SK-N-SH (cell line): ENCODE results near the gene PTPN9. TPM values are rescaled to one million over a fixed set of nuclear protein-coding genes. Genes with fewer than 3 reads are reported as not detected.

Source experiments
- CTCF ChIA-PET: fragments of 300-600, 350-600 bp; formaldehyde crosslinking; extraction: SDS; loops from one replicate; lab custom pipeline; 2021; lab: Yijun Ruan, JAX
- POLR2A ChIA-PET: fragments of 350-600 bp; sonication (Branson Sonifier 250); formaldehyde crosslinking; extraction: SDS; loops from one replicate; lab custom pipeline; 2020; ENCODE audit warnings: antibody characterized with exemption, inconsistent platforms; lab: Yijun Ruan, JAX
- DNase-seq: peaks from one replicate; pipeline ENCODE4 v3.0.0; 2012
- H2AFZ ChIP-seq: fragments of 200-600 bp; sonication (generic); 2 replicates; pipeline ENCODE4 v1.8.1; 2016; ENCODE audit warnings: antibody characterized with exemption, mild to moderate bottlenecking, low read depth
- H3F3A ChIP-seq: fragments of 200-600 bp; sonication (generic); replicated peaks from 2 replicates; pipeline ENCODE3; 2016; ENCODE audit warnings: antibody characterized with exemption, mild to moderate bottlenecking; ENCODE audit not compliant: insufficient read depth
- H3K27ac ChIP-seq, 2 experiments: fragments of 200-500 bp in 1 of 2; fragments of 200-600 bp in 1 of 2; sonication (Bioruptor generic) in 1 of 2; sonication (generic), shearing (Covaris generic) in 1 of 2; 2 replicates each; pipeline versions ENCODE4 v1.5.1 to v1.6.1; 2014 to 2016; ENCODE audit warnings: low read depth in 2 of 2, inconsistent platforms in 1 of 2, low read length in 1 of 2, mild to moderate bottlenecking in 1 of 2, mixed read lengths in 1 of 2
- H3K27me3 ChIP-seq: fragments of 200-600 bp; sonication (generic), shearing (Covaris generic); 2 replicates; pipeline ENCODE4 v1.6.1; 2016; ENCODE audit warnings: mixed run types; ENCODE audit not compliant: insufficient read depth
- H3K36me3 ChIP-seq, 2 experiments: fragments of 200-500 bp in 1 of 2; fragments of 200-600 bp in 1 of 2; sonication (Bioruptor generic) in 1 of 2; sonication (generic) in 1 of 2; replicated peaks in 1 of 2; 2 replicates each; pipeline versions ENCODE3 to v1.5.1; 2014 to 2016; ENCODE audit warnings: low read length in 1 of 2, mild to moderate bottlenecking in 1 of 2; ENCODE audit not compliant: insufficient read depth in 2 of 2, control insufficient read depth in 1 of 2
- H3K4me1 ChIP-seq, 2 experiments: fragments of 200-500 bp in 1 of 2; fragments of 200-600 bp in 1 of 2; sonication (Bioruptor generic) in 1 of 2; sonication (generic), shearing (Covaris generic) in 1 of 2; 2 replicates each; pipeline versions ENCODE4 v1.5.1 to v1.6.1; 2014 to 2016; ENCODE audit warnings: low read depth in 1 of 2, low read length in 1 of 2, mixed run types in 1 of 2; ENCODE audit not compliant: insufficient read depth in 2 of 2, control insufficient read depth in 1 of 2
- H3K4me2 ChIP-seq: fragments of 200-600 bp; sonication (generic), shearing (Covaris generic); 2 replicates; pipeline ENCODE4 v1.6.1; 2017; ENCODE audit warnings: mixed run types
- H3K4me3 ChIP-seq, 2 experiments: fragments of 200-500 bp in 1 of 2; fragments of 200-600 bp in 1 of 2; sonication (Bioruptor generic) in 1 of 2; sonication (generic), shearing (Covaris generic) in 1 of 2; 2 replicates each; pipeline versions ENCODE4 v1.5.1 to v1.8.1; 2014 to 2016; ENCODE audit warnings: low read depth in 2 of 2, inconsistent platforms in 1 of 2, low read length in 1 of 2, mild to moderate bottlenecking in 1 of 2, mixed read lengths in 1 of 2, moderate library complexity in 1 of 2
- H3K79me2 ChIP-seq: fragments of 200-600 bp; sonication (generic); 2 replicates; pipeline ENCODE4 v1.8.1; 2017; ENCODE audit warnings: mild to moderate bottlenecking; ENCODE audit not compliant: insufficient read depth
- H3K9ac ChIP-seq: fragments of 200-600 bp; sonication (generic); 2 replicates; pipeline ENCODE4 v1.6.1; 2017; ENCODE audit warnings: mixed run types
- H3K9me2 ChIP-seq: fragments of 200-600 bp; sonication (generic); 2 replicates; pipeline ENCODE4 v1.6.1; 2017; ENCODE audit warnings: mixed run types
- H3K9me3 ChIP-seq: fragments of 200-600 bp; sonication (generic); 2 replicates; pipeline ENCODE4 v1.6.1; 2017; ENCODE audit warnings: mixed run types, mild to moderate bottlenecking, moderate library complexity
- H4K20me1 ChIP-seq: fragments of 200-600 bp; sonication (generic); 2 replicates; pipeline ENCODE4 v1.6.1; 2017; ENCODE audit warnings: mild to moderate bottlenecking, mixed run types; ENCODE audit not compliant: insufficient read depth
- CHD2 ChIP-seq: fragments of 150-350 bp; IDR thresholded peaks from 2 replicates; pipeline ENCODE4 v1.6.1; 2018; ENCODE audit warnings: low read length; ENCODE audit not compliant: partially characterized antibody
- EP300 ChIP-seq, 2 experiments: IDR thresholded peaks; 2 replicates each; pipeline versions ENCODE4 v1.4.0 to v1.6.1; 2012; ENCODE audit warnings: borderline replicate concordance in 1 of 2, low read depth in 1 of 2, low read length in 1 of 2
- FOSL2 ChIP-seq: IDR thresholded peaks from 2 replicates; pipeline ENCODE4 v1.4.0; 2012; ENCODE audit warnings: low read depth, mild to moderate bottlenecking, moderate library complexity, borderline replicate concordance
- FOXJ3 ChIP-seq: sonication (generic); formaldehyde crosslinking; IDR thresholded peaks from 2 replicates; pipeline ENCODE4 v1.5.1; 2020; ENCODE audit warnings: mild to moderate bottlenecking, missing genetic modification reagents
- GABPA ChIP-seq: IDR thresholded peaks from 2 replicates; pipeline ENCODE4 v1.4.0; 2012; ENCODE audit warnings: low read depth, mild to moderate bottlenecking
- NFIC ChIP-seq: IDR thresholded peaks from 2 replicates; pipeline ENCODE4 v1.4.0; 2012; ENCODE audit warnings: borderline replicate concordance
- PBX3 ChIP-seq: IDR thresholded peaks from 2 replicates; pipeline ENCODE4; 2012
- POLR2AphosphoS5 ChIP-seq: IDR thresholded peaks from 2 replicates; pipeline ENCODE4 v1.6.1; 2012; ENCODE audit warnings: low read depth, low read length
- SIN3A ChIP-seq: IDR thresholded peaks from 2 replicates; pipeline ENCODE4 v1.6.1; 2012; ENCODE audit warnings: low read depth, mild to moderate bottlenecking, low read length, moderate library complexity, borderline replicate concordance
- SMC3 ChIP-seq: IDR thresholded peaks from 2 replicates; pipeline ENCODE4 v1.6.1; 2012; ENCODE audit warnings: low read depth, low read length, improper control_type of control experiment
- ZBTB33 ChIP-seq: IDR thresholded peaks from 2 replicates; pipeline ENCODE4 v1.4.0; 2012; ENCODE audit warnings: low read depth, borderline replicate concordance
- WGBS: methylation state at CpG from one replicate; pipeline ENCODE4 v1.1.6; 2017; ENCODE audit warnings: low lambda C conversion rate; 5-methylcytosine and 5-hydroxymethylcytosine counted together
- polyA plus RNA-seq, 3 experiments: library from polyadenylated mRNA; depleted of rRNA; stranded (reverse); fragments of >200 nt; gene quantifications; 2 replicates each; pipeline ENCODE4 v1.2.3, GENCODE V29; 2012
- TF ChIP-seq, protein P1 (sequence below): fragments of 150-350 bp; IDR thresholded peaks from 2 replicates; pipeline ENCODE4 v1.6.1; 2016; ENCODE audit warnings: mild to moderate bottlenecking, low read depth, low read length
- TF ChIP-seq, protein P2 (sequence below): IDR thresholded peaks from 2 replicates; pipeline ENCODE4 v1.6.1; 2012; ENCODE audit warnings: mild to moderate bottlenecking, low read depth, low read length, moderate library complexity

PTPN9 gene
- polyA plus RNA-seq, 1 of the 3 experiments (the other 2 are of a cell fraction), result 25.9 TPM

DNA sequence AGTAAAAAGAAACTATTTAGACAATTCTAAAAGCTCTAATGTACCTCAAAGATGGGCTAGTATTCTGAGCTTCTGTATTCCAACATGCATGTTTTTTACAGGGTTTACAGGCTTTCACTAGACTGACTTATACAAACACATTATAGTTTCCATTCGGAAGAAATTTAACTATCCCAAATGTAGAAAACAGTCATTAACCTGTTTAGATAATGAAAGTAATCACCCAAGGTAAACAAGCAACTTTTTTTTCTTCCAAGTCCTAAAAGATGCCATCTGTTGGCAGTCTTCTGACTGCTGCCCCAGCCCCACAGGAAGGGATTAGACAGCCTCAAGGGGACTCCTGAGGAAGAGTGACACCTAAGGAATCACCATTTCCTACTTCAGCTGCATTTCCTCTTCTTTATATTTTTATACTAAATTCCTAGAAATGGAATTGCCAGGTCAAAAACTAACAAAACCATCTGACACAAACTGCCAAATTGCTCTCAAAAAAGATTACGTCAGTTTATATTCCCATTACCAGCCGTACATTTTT lies 153.1 kb downstream of the PTPN9 start (continued):
- TF ChIP-seq ZBTB33, result no peak
- TF ChIP-seq PBX3, result no peak
- TF ChIP-seq CHD2, result no peak

- H3K9me3 ChIP-seq, result no peaks in the 10 kb centered on the region
- CTCF ChIA-PET, result interaction anchor here (1.1 kb wide), 1 partner anchor 225 kb away, joined by 3 read pairs; the partner anchor contains the start of gene SNX33
- no peak overlapping the region for H3K4me3 ChIP-seq
- H3F3A ChIP-seq, result peaks cover 9% of the 10 kb centered on the region
- DNase-seq, result no peak
- TF ChIP-seq, protein P1, sequence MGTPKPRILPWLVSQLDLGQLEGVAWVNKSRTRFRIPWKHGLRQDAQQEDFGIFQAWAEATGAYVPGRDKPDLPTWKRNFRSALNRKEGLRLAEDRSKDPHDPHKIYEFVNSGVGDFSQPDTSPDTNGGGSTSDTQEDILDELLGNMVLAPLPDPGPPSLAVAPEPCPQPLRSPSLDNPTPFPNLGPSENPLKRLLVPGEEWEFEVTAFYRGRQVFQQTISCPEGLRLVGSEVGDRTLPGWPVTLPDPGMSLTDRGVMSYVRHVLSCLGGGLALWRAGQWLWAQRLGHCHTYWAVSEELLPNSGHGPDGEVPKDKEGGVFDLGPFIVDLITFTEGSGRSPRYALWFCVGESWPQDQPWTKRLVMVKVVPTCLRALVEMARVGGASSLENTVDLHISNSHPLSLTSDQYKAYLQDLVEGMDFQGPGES, result no peak
- TF ChIP-seq FOXJ3 (CRISPR knock-in tag), result no peak
- no peak for TF ChIP-seq CHD2
- no peak for TF ChIP-seq SIN3A
- no peak for TF ChIP-seq SMC3
- TF ChIP-seq FOSL2, result no peak
- TF ChIP-seq, protein P2, sequence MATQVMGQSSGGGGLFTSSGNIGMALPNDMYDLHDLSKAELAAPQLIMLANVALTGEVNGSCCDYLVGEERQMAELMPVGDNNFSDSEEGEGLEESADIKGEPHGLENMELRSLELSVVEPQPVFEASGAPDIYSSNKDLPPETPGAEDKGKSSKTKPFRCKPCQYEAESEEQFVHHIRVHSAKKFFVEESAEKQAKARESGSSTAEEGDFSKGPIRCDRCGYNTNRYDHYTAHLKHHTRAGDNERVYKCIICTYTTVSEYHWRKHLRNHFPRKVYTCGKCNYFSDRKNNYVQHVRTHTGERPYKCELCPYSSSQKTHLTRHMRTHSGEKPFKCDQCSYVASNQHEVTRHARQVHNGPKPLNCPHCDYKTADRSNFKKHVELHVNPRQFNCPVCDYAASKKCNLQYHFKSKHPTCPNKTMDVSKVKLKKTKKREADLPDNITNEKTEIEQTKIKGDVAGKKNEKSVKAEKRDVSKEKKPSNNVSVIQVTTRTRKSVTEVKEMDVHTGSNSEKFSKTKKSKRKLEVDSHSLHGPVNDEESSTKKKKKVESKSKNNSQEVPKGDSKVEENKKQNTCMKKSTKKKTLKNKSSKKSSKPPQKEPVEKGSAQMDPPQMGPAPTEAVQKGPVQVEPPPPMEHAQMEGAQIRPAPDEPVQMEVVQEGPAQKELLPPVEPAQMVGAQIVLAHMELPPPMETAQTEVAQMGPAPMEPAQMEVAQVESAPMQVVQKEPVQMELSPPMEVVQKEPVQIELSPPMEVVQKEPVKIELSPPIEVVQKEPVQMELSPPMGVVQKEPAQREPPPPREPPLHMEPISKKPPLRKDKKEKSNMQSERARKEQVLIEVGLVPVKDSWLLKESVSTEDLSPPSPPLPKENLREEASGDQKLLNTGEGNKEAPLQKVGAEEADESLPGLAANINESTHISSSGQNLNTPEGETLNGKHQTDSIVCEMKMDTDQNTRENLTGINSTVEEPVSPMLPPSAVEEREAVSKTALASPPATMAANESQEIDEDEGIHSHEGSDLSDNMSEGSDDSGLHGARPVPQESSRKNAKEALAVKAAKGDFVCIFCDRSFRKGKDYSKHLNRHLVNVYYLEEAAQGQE, result no peak
- TF ChIP-seq EP300 (IDR thresholded peaks at IDR 0.05; ENCODE audit: borderline replicate concordance in 1 of 2, low read depth in 1 of 2, low read length in 1 of 2), result no peak
- TF ChIP-seq POLR2AphosphoS5, result no peak
- TF ChIP-seq GABPA, result no peak
- TF ChIP-seq NFIC, result no peak
- WGBS, result 100% methylated on average over 5 of the region's 5 CpGs
- no peak overlapping the region for H2AFZ ChIP-seq
- H4K20me1 ChIP-seq, result peaks cover 22% of the 10 kb centered on the region
- H3K36me3 ChIP-seq, result peaks cover 41 to 85% of the 10 kb centered on the region in 2 experiments
- no peaks in the 10 kb centered on the region for H3K4me1 ChIP-seq
- H3K9ac ChIP-seq, result no peak overlapping the region
- H3K9me2 ChIP-seq, result no peaks in the 10 kb centered on the region
- H3K79me2 ChIP-seq, result peaks cover 83% of the 10 kb centered on the region
- POLR2A ChIA-PET, result no interaction called here
- H3K27me3 ChIP-seq, result no peaks in the 10 kb centered on the region
- H3K4me2 ChIP-seq, result no peak overlapping the region
- no peak overlapping the region for H3K27ac ChIP-seq
Measured at GRCh38 chr15:75422554-75422953, 156.6 kb downstream of the PTPN9 start.
